Measurements from ENCODE around the gene REEP1. TPM values are rescaled to one million over a fixed set of nuclear protein-coding genes. Genes with fewer than 3 reads are reported as not detected.
"Not testable (repeated sequence)": the region's sequence is repeated elsewhere in the genome, so short reads cannot be mapped to it uniquely, and the experiment has no call there.

The REEP1 gene
- polyA plus RNA-seq, 3 donors = 2.7 to 3.5 (median 3.2) TPM

GRCh38 chr2:86245222-86245621 lies 92.2 kb downstream of the REEP1 start:
- not testable (repeated sequence) for DNase-seq

GRCh38 chr2:86244781-86245180 lies 92.6 kb downstream of the REEP1 start:
- not testable (repeated sequence) for DNase-seq

- no peak for DNase-seq
These were observed 93.3 kb downstream of the REEP1 start for GRCh38 chr2:86243950-86244733.

GRCh38 chr2:86243272-86243671 lies 94.2 kb downstream of the REEP1 start:
- DNase-seq = no peak

GRCh38 chr2:86241611-86242010 lies 95.8 kb downstream of the REEP1 start:
- DNase-seq = no peak

- DNase-seq = no peak
These were observed 97.2 kb downstream of the REEP1 start for GRCh38 chr2:86240251-86240650.

GRCh38 chr2:86239745-86240144 lies 97.7 kb downstream of the REEP1 start:
- no peak for DNase-seq

- no peak for DNase-seq
These were observed 98.1 kb downstream of the REEP1 start for GRCh38 chr2:86239326-86239725.

GRCh38 chr2:86238354-86238753 lies 99.1 kb downstream of the REEP1 start:
- no peak for DNase-seq

- DNase-seq = no peak
These were observed 100.3 kb downstream of the REEP1 start for GRCh38 chr2:86237172-86237571.

- DNase-seq = no peak
These were observed 102.0 kb downstream of the REEP1 start for GRCh38 chr2:86235196-86235980.

- DNase-seq = no peak
These were observed 102.8 kb downstream of the REEP1 start for GRCh38 chr2:86234563-86235131.

GRCh38 chr2:86233436-86233835 lies 104.0 kb downstream of the REEP1 start:
- no peak for DNase-seq

GRCh38 chr2:86232910-86233309 lies 104.5 kb downstream of the REEP1 start:
- no peak for DNase-seq

GRCh38 chr2:86232373-86232784 lies 105.0 kb downstream of the REEP1 start:
- DNase-seq = no peak

- DNase-seq = no peak
These were observed 105.6 kb downstream of the REEP1 start for GRCh38 chr2:86231680-86232372.

- no peak for DNase-seq
These were observed 106.5 kb downstream of the REEP1 start for GRCh38 chr2:86230961-86231360.

GRCh38 chr2:86229221-86229620 lies 108.2 kb downstream of the REEP1 start:
- DNase-seq = no peak

GRCh38 chr2:86228574-86228973 lies 108.9 kb downstream of the REEP1 start:
- DNase-seq = not testable (repeated sequence)

GRCh38 chr2:86227685-86228084 lies 109.7 kb downstream of the REEP1 start:
- DNase-seq = no peak

- DNase-seq = no peak
These were observed 110.5 kb downstream of the REEP1 start for GRCh38 chr2:86226636-86227520.

Data from renal pelvis (tissue), 4 donors.